K562 (cell line): ENCODE results near the gene SEC24B.

Experiments used
- BRCA1 ChIP-seq, 2 experiments: fragments of 450-650 bp in 1 of 2; sonication (generic) in 1 of 2; formaldehyde crosslinking in 1 of 2; IDR thresholded peaks; 2 replicates each; pipeline versions ENCODE4 v1.5.0 to v1.6.1; 2017 to 2020; ENCODE audit warnings: mild to moderate bottlenecking in 1 of 2, missing genetic modification reagents in 1 of 2
- NR2C2 ChIP-seq, 2 experiments: fragments of 200-800 bp in 1 of 2; sonication (Bioruptor generic) in 1 of 2; sonication (generic) in 1 of 2; formaldehyde crosslinking in 1 of 2; IDR thresholded peaks; 2 replicates each; pipeline versions ENCODE4 v1.6.1 to v1.8.0; 2016 to 2022; ENCODE audit warnings: mild to moderate bottlenecking in 1 of 2, missing compliant biosample characterization in 1 of 2, missing genetic modification characterization in 1 of 2, missing genetic modification reagents in 1 of 2

GRCh38 chr4:109441862-109442458 is 8.3 kb downstream of the SEC24B start:
- TF ChIP-seq BRCA1 (IDR thresholded peaks at IDR 0.05), result no peak
- no peak for TF ChIP-seq BRCA1 (CRISPR knock-in tag; IDR thresholded peaks at IDR 0.05)
- no peak for TF ChIP-seq NR2C2 (CRISPR knock-in tag; IDR thresholded peaks at IDR 0.05)
- TF ChIP-seq NR2C2 (tag; IDR thresholded peaks at IDR 0.05), result no peak
